ENCODE measurements around the gene RET.

The RET gene

DNA sequence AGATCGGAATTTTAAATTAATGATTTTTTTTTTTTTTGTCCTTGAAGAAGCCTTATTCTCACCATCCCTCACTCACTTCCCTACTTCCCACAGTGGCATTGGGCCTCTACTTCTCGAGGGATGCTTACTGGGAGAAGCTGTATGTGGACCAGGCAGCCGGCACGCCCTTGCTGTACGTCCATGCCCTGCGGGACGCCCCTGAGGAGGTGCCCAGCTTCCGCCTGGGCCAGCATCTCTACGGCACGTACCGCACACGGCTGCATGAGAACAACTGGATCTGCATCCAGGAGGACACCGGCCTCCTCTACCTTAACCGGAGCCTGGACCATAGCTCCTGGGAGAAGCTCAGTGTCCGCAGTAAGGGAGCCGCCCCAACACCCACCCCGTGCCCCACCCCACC, 23.5 kb downstream of the RET start:
- no peaks in the 10 kb centered on the region for H3K79me2 ChIP-seq (ENCODE audit: control insufficient read depth, low read length)
- no peaks in the 10 kb centered on the region for H3K9me2 ChIP-seq (replicated peaks; ENCODE audit: control insufficient read depth, low read length)
- TF ChIP-seq, protein P1, sequence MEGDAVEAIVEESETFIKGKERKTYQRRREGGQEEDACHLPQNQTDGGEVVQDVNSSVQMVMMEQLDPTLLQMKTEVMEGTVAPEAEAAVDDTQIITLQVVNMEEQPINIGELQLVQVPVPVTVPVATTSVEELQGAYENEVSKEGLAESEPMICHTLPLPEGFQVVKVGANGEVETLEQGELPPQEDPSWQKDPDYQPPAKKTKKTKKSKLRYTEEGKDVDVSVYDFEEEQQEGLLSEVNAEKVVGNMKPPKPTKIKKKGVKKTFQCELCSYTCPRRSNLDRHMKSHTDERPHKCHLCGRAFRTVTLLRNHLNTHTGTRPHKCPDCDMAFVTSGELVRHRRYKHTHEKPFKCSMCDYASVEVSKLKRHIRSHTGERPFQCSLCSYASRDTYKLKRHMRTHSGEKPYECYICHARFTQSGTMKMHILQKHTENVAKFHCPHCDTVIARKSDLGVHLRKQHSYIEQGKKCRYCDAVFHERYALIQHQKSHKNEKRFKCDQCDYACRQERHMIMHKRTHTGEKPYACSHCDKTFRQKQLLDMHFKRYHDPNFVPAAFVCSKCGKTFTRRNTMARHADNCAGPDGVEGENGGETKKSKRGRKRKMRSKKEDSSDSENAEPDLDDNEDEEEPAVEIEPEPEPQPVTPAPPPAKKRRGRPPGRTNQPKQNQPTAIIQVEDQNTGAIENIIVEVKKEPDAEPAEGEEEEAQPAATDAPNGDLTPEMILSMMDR (IDR thresholded peaks at IDR 0.05; ENCODE audit: low read depth, low read length, poor library complexity, severe bottlenecking), result no peak
- no peak for TF ChIP-seq EZH2phosphoT487 (IDR thresholded peaks at IDR 0.05; ENCODE audit: borderline replicate concordance, low read length)
- no peaks in the 10 kb centered on the region for H4K20me1 ChIP-seq (ENCODE audit: control insufficient read depth, insufficient read depth, low read depth, low read length)
- no peaks in the 10 kb centered on the region for H3F3A ChIP-seq (ENCODE audit: control insufficient read depth, insufficient read depth)
- no peaks in the 10 kb centered on the region for H3K9me3 ChIP-seq (ENCODE audit: control insufficient read depth, insufficient read depth, low read length)
- no peak overlapping the region for H3K27ac ChIP-seq (ENCODE audit: low read depth, low read length)
- no peak overlapping the region for H3K4me3 ChIP-seq (ENCODE audit: low read length)
- H3K4me2 ChIP-seq (ENCODE audit: low read length), result no peak overlapping the region
- no peaks in the 10 kb centered on the region for H3K36me3 ChIP-seq (ENCODE audit: control insufficient read depth, low read length)
- H3K4me1 ChIP-seq (ENCODE audit: control insufficient read depth, low read length), result no peaks in the 10 kb centered on the region
- no peaks in the 10 kb centered on the region for H3K27me3 ChIP-seq (ENCODE audit: control insufficient read depth, low read length)

DNA sequence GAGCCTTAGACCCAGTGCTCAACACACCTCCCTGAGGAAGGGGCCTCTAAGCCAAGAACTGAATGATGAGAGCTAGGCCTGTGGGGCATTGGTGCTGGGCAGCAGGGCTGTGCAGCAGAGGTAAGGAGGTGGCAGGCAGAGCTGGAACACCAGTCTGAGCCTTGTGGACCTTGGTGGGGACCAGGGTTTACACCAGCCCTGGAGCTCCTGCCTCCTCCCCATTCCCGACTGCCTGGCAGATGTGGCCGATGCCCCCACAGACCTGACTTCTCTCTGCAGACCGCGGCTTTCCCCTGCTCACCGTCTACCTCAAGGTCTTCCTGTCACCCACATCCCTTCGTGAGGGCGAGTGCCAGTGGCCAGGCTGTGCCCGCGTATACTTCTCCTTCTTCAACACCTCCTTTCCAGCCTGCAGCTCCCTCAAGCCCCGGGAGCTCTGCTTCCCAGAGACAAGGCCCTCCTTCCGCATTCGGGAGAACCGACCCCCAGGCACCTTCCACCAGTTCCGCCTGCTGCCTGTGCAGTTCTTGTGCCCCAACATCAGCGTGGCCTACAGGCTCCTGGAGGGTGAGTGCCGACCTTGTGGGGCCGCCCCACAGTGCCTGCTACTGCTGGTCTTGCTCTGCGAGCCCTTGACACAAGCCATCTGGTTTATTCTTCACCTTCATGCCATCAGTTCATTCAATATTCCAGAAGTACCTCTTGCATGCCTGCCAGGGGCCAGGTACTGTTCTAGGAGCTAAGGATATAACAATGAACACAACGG, 25.4 kb downstream of the RET start:
- no peak overlapping the region for H3K4me2 ChIP-seq (ENCODE audit: low read length)
- no peaks in the 10 kb centered on the region for H3K27me3 ChIP-seq (ENCODE audit: control insufficient read depth, low read length)
- H3K79me2 ChIP-seq (ENCODE audit: control insufficient read depth, low read length), result no peaks in the 10 kb centered on the region
- H3K9me2 ChIP-seq (replicated peaks; ENCODE audit: control insufficient read depth, low read length), result no peaks in the 10 kb centered on the region
- no peaks in the 10 kb centered on the region for H3F3A ChIP-seq (ENCODE audit: control insufficient read depth, insufficient read depth)
- H3K27ac ChIP-seq (ENCODE audit: low read depth, low read length), result no peak overlapping the region
- no peak overlapping the region for H3K4me3 ChIP-seq (ENCODE audit: low read length)
- H4K20me1 ChIP-seq (ENCODE audit: control insufficient read depth, insufficient read depth, low read depth, low read length), result no peaks in the 10 kb centered on the region
- no peaks in the 10 kb centered on the region for H3K9me3 ChIP-seq (ENCODE audit: control insufficient read depth, insufficient read depth, low read length)
- H3K36me3 ChIP-seq (ENCODE audit: control insufficient read depth, low read length), result no peaks in the 10 kb centered on the region
- H3K4me1 ChIP-seq (ENCODE audit: control insufficient read depth, low read length), result peaks cover 3% of the 10 kb centered on the region; the same call in 1 of the 2 replicates
- no peak for TF ChIP-seq EZH2phosphoT487 (IDR thresholded peaks at IDR 0.05; ENCODE audit: borderline replicate concordance, low read length)
- TF ChIP-seq, protein P1 (IDR thresholded peaks at IDR 0.05; ENCODE audit: low read depth, low read length, poor library complexity, severe bottlenecking), result no peak

DNA sequence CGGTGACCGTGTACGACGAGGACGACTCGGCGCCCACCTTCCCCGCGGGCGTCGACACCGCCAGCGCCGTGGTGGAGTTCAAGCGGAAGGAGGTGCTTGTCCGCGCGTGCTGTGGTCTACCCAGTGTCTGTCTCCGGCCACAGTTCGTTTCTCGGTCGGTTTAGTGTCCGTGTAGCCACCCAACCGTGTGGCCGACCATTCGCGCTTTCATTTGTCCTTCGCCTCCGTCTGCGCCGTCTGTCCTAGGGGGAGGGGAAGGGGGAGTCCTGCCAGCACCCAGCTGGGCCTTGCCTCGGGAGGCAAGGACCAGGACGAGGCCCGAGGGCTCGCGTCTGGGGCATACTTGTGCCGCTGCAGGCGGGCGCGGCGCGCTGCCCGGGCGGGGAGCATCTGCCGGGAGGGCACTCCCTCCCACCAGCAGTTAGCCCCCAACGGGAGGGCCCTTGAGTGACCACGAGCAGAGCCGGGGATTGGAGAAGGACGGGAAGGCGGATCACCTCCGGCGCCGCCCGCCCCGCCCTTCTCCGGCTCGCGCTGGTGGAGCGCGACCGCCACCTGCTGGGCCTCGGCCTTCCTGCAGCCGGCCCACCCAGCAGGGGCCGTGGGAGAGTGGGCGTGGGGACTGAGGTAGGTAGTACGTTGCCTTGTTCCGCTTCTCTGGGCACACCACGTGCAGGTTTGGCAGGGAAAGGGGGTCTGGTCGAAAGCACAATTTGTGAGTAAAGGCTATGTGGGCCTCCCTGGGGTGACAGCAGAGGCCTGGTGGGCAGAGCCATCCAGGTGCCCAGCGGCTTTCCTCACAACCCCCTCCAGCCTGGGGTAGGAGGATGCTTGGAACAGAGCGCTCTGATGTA, 28.5 kb downstream of the RET start:
- H3K79me2 ChIP-seq (ENCODE audit: control insufficient read depth, low read length), result no peaks in the 10 kb centered on the region
- no peaks in the 10 kb centered on the region for H3K27me3 ChIP-seq (ENCODE audit: control insufficient read depth, low read length)
- H3K27ac ChIP-seq (ENCODE audit: low read depth, low read length), result no peak overlapping the region
- peak overlapping the region; percentile 60 for H3K4me2 ChIP-seq (ENCODE audit: low read length)
- H3K36me3 ChIP-seq (ENCODE audit: control insufficient read depth, low read length), result no peaks in the 10 kb centered on the region
- no peaks in the 10 kb centered on the region for H3F3A ChIP-seq (ENCODE audit: control insufficient read depth, insufficient read depth)
- TF ChIP-seq, protein P1 (IDR thresholded peaks at IDR 0.05; ENCODE audit: low read depth, low read length, poor library complexity, severe bottlenecking), result peak; percentile 92
- TF ChIP-seq EZH2phosphoT487 (IDR thresholded peaks at IDR 0.05; ENCODE audit: borderline replicate concordance, low read length), result no peak
- H3K9me2 ChIP-seq (replicated peaks; ENCODE audit: control insufficient read depth, low read length), result no peaks in the 10 kb centered on the region
- peaks cover 3% of the 10 kb centered on the region; the same call in 1 of the 2 replicates for H3K4me1 ChIP-seq (ENCODE audit: control insufficient read depth, low read length)
- peak overlapping the region; percentile 49 for H3K4me3 ChIP-seq (ENCODE audit: low read length)
- no peaks in the 10 kb centered on the region for H3K9me3 ChIP-seq (ENCODE audit: control insufficient read depth, insufficient read depth, low read length)
- H4K20me1 ChIP-seq (ENCODE audit: control insufficient read depth, insufficient read depth, low read depth, low read length), result no peaks in the 10 kb centered on the region; the same call in 1 of the 2 replicates

Measured in DOHH2 (cell line).